ENCODE results near the gene FIGN.

Gene FIGN

GRCh38 chr2:163617517-163617916 lies 118.3 kb downstream of the FIGN start:
- TF ChIP-seq POLR2AphosphoS5 (IDR thresholded peaks at IDR 0.05; ENCODE audit: low read depth, low read length) = no peak
- TF ChIP-seq REST (IDR thresholded peaks at IDR 0.05; ENCODE audit: insufficient read depth in 1 of 2, low read depth in 2 of 2, low read length in 2 of 2) = no peak
- no peak for TF ChIP-seq FOXP2 (optimal IDR thresholded peaks at IDR 0.05; ENCODE audit: borderline replicate concordance, extremely low read depth, extremely low read length, insufficient read depth)
- TF ChIP-seq SIN3A (IDR thresholded peaks at IDR 0.05; ENCODE audit: borderline replicate concordance, insufficient read depth, low read length) = no peak
- TF ChIP-seq TAF1 (IDR thresholded peaks at IDR 0.05; ENCODE audit: borderline replicate concordance, insufficient read depth, low read length) = no peak

GRCh38 chr2:163613266-163613731 lies 122.5 kb downstream of the FIGN start:
- TF ChIP-seq TAF1 (IDR thresholded peaks at IDR 0.05; ENCODE audit: borderline replicate concordance, insufficient read depth, low read length) (no peak), POLR2AphosphoS5 (IDR thresholded peaks at IDR 0.05; ENCODE audit: low read depth, low read length) (no peak), SIN3A (IDR thresholded peaks at IDR 0.05; ENCODE audit: borderline replicate concordance, insufficient read depth, low read length) (no peak), REST (IDR thresholded peaks at IDR 0.05; ENCODE audit: insufficient read depth in 1 of 2, low read depth in 2 of 2, low read length in 2 of 2) (no peak), FOXP2 (optimal IDR thresholded peaks at IDR 0.05; ENCODE audit: borderline replicate concordance, extremely low read depth, extremely low read length, insufficient read depth) (no peak)

- no peak for TF ChIP-seq SIN3A (IDR thresholded peaks at IDR 0.05; ENCODE audit: borderline replicate concordance, insufficient read depth, low read length)
- TF ChIP-seq REST (IDR thresholded peaks at IDR 0.05; ENCODE audit: insufficient read depth in 1 of 2, low read depth in 2 of 2, low read length in 2 of 2) = no peak
- no peak for TF ChIP-seq POLR2AphosphoS5 (IDR thresholded peaks at IDR 0.05; ENCODE audit: low read depth, low read length)
- TF ChIP-seq FOXP2 (optimal IDR thresholded peaks at IDR 0.05; ENCODE audit: borderline replicate concordance, extremely low read depth, extremely low read length, insufficient read depth) = no peak
- no peak for TF ChIP-seq TAF1 (IDR thresholded peaks at IDR 0.05; ENCODE audit: borderline replicate concordance, insufficient read depth, low read length)
These were observed 123.5 kb downstream of the FIGN start for GRCh38 chr2:163612332-163612731.

- TF ChIP-seq FOXP2 (optimal IDR thresholded peaks at IDR 0.05; ENCODE audit: borderline replicate concordance, extremely low read depth, extremely low read length, insufficient read depth) (no peak), POLR2AphosphoS5 (IDR thresholded peaks at IDR 0.05; ENCODE audit: low read depth, low read length) (no peak), SIN3A (IDR thresholded peaks at IDR 0.05; ENCODE audit: borderline replicate concordance, insufficient read depth, low read length) (no peak), TAF1 (IDR thresholded peaks at IDR 0.05; ENCODE audit: borderline replicate concordance, insufficient read depth, low read length) (no peak), REST (IDR thresholded peaks at IDR 0.05; ENCODE audit: insufficient read depth in 1 of 2, low read depth in 2 of 2, low read length in 2 of 2) (no peak)
These were observed 124.3 kb downstream of the FIGN start for GRCh38 chr2:163611557-163611906.

Measured in PFSK-1 (cell line).